ENCODE results near the gene CLIC6.
"Not testable (repeated sequence)": the region's sequence is repeated elsewhere in the genome, so short reads cannot be mapped to it uniquely, and the experiment has no call there.

Gene CLIC6

DNA sequence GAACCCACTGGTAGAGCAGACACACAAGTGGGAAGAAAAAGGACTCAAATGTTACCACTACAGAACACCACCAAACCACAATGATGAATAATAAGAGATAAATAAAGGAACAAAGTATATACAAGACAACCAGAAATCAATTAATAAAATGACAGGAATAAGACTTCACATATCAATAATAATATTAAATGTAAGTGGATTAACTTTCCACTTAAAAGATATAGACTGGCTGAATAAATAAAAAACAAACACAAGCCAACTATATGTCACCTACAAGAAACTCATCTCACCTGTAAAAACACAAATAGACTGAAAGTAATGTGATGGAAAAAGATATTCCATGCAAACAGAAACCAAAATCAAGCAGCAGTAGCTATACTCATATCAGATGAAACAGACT lies 6.9 kb upstream of the CLIC6 start:
- no peak for DNase-seq

DNA sequence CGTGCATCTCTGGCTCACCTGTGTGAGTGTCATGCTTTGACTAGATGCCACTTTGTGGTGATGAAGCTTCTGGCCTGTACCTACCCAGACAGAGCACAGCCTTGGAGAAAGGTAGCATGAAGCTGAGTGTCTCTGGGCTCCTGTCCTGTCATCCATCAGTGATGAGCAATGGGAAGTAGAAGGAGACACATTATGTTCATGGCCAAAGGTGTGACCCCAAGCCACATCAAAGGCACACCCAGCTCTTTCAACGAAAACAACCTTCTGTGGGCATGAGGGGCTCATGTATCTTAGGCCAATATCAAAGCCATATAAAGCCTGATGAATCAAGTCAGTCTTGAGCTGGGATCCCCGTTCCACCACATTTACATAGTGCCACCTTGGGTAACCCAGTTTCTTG lies 1.0 kb upstream of the CLIC6 start:
- DNase-seq, result no peak

DNA sequence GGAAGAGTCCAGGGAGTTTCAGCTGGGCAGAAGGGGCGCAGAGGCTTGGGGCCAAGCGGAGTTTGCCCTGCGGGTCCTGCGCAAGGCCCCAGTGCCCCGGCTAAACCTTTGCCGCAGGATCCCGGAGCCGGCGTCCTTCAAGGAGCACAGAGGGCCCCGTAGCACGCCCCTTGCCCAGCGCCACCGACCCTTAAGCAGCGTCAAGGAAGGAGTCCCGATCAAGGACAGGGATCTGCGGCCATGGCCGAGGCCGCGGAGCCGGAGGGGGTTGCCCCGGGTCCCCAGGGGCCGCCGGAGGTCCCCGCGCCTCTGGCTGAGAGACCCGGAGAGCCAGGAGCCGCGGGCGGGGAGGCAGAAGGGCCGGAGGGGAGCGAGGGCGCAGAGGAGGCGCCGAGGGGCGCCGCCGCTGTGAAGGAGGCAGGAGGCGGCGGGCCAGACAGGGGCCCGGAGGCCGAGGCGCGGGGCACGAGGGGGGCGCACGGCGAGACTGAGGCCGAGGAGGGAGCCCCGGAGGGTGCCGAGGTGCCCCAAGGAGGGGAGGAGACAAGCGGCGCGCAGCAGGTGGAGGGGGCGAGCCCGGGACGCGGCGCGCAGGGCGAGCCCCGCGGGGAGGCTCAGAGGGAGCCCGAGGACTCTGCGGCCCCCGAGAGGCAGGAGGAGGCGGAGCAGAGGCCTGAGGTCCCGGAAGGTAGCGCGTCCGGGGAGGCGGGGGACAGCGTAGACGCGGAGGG lies 520 bp downstream of the CLIC6 start:
- DNase-seq, result no peak

DNA sequence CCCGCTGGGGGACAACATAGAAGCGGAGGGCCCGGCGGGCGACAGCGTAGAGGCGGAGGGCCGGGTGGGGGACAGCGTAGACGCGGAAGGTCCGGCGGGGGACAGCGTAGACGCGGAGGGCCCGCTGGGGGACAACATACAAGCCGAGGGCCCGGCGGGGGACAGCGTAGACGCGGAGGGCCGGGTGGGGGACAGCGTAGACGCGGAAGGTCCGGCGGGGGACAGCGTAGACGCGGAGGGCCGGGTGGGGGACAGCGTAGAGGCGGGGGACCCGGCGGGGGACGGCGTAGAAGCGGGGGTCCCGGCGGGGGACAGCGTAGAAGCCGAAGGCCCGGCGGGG lies 1.1 kb downstream of the CLIC6 start:
- DNase-seq, result not testable (repeated sequence)

DNA sequence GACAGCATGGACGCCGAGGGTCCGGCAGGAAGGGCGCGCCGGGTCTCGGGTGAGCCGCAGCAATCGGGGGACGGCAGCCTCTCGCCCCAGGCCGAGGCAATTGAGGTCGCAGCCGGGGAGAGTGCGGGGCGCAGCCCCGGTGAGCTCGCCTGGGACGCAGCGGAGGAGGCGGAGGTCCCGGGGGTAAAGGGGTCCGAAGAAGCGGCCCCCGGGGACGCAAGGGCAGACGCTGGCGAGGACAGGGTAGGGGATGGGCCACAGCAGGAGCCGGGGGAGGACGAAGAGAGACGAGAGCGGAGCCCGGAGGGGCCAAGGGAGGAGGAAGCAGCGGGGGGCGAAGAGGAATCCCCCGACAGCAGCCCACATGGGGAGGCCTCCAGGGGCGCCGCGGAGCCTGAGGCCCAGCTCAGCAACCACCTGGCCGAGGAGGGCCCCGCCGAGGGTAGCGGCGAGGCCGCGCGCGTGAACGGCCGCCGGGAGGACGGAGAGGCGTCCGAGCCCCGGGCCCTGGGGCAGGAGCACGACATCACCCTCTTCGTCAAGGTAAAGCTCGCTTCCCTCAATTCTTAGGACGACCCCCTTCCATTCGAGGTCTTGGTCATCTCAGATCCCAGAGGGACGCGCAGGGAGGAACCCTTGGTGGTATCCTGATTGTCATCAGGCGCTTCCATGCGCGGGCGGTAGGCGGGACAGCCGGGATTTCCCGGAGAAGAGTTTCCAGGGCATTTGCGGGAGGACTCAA lies 1.6 kb downstream of the CLIC6 start:
- no peak for DNase-seq

DNA sequence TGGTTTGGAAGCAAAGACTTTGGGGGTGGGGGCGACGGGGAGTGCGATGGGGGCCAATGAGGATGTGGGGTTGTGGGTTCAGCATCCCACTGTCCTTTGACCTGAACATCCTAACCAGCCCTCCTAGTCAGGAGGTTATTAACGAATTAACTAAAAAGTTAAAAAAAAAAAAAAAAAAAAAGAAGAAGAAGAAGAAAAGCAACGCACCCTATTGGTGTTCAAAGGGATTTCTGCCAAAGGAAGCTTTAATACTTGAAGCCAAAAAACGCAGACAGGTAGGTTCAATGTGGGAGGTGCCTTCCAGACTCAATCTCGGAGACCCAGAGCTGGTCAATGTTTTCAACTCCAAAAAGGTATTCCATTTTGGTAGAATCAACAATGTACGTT lies 2.2 kb downstream of the CLIC6 start:
- no peak for DNase-seq

DNA sequence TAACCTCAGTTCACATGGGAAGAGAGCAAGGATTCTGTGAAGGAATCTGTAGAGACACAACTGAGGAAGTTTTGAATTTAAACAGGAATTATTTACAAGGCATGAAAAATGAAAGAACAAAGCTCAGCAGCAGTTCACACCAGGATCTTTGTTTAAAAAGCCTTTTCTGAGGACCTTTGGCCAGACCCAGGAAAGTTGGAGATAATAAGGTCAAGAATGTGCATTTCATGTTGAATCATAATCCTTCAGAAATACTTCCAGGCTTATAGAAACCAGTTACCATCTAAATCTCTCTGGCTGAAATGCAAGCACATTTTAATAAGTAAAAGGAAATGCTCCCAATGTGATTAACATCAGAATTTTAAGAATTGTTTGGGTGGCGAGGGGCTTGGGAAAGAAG lies 2.7 kb downstream of the CLIC6 start:
- DNase-seq, result no peak

DNA sequence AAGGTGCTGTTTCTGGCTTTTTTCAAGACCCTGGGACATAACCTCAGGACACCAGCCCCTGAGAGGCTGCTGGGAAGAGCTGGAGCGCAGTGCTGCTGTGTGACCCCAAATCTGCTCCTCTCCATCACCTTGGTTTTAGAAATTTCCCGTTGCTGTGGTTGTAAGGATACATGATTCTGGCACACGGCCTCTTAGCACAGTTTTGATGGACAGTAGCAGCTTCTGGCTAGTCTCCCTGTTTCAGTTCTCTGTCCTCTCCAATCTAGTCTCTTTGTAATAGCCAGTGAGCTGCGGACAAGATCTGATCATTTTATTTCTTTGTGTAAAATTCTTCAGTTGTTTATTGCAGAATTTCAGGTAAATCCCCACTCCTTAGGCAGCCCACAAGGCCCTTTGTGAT lies 3.1 kb downstream of the CLIC6 start:
- DNase-seq, result no peak

DNA sequence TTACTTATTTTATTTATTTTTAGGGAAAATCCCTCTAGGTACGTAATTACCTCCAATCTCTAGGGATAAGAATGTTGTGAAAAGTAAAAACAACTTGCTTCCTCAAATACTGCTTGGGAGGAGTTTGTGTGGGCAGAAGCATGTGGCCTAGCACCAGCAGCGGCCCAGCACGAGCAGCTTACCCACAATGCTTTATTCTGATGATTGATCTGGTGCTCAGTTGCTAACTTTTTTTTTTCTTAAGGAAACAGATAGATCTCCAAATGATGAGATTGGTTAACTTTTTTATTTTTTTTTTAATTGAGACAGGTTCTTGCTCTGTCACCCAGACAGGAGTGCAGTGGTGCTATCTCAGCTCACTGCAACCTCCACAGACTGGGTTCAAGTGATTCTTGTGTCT lies 4.2 kb downstream of the CLIC6 start:
- DNase-seq, result no peak

DNA sequence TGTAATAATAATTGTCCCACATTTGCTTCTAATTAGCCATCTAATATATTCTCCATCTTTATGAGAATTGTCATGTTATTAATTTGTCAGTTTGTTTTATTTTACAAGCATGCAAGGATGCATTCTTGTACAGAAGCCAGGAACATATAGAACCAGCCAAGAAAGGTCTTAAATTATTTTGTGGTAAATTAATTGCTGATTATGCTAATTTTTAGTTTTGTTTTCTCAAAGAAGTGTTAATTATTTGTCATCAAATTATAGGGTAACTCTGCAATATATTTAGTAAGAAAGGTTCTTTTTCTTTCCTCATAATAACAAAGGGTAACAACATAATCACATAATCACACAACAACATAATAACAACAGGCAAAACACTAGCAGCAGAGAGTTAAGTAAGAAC lies 5.7 kb downstream of the CLIC6 start:
- DNase-seq, result no peak

DNA sequence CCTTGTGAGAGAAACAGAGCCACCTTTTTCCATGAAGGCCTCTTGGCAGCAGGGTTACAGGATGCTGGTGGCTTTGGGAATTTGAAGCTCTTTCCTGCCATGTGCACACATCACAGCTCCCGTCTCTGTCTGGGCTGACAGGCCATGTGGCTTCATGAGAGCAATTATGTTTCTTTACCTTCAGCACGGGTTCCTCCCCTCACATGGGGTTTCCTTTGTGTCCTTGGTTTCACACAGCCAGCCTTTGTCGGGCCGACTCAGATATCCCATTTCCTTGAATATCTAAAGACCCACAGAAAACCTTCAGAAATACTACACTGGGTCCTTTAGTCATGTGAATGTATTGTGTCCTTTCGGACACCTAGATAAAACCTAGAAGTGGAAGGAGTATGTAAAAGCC lies 7.1 kb downstream of the CLIC6 start:
- no peak for DNase-seq

DNA sequence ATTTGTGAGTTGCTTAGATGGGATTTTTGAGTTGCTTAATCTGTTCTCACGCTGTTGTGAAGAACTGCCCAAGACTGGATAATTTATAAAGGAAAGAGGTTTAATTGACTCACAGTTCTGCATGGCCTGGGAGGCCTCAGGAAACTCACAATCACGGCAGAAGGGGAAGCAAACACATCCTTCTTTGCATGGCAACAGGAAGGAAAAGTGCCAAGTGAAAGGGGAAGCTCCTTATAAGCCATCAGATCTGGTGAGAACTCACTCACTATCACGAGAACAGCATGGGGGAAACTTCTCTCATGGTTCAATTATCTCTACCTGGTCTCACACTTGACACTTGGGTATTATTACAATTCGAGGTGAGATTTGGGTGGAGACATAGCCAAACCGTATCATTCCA lies 10.3 kb downstream of the CLIC6 start:
- DNase-seq, result no peak

DNA sequence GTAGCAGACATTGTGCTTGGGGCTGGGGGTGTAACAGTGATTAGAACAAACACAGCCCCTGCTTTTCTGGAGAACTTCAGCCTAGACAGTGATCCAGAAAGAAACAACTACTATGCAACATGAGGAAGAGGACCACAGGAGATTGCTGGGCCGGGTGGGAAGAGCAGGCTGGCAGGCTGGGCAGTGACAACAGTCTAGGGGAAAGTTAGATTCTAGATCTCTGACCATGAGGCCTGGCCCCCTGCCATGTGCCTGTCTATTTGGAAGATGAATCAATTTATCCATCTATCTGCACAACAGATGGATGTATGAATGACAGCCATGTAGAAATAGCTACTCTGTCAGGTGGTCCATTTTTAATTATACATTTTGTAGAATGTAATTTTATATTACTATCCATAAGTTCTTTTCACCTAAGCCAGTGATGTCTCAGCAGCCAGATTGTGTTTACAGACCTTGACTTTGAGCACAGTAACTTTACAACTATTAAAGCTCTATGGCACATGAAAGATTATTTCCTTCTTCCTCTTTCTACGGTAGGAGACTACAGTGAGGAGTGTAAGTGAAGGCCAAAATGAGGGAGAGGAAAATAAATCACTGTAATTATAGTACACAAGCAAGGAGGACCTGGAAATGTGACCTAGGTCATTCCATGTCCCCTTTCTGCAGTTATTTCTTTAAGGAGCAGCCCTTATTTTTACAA lies 15.5 kb downstream of the CLIC6 start:
- DNase-seq, result no peak

DNA sequence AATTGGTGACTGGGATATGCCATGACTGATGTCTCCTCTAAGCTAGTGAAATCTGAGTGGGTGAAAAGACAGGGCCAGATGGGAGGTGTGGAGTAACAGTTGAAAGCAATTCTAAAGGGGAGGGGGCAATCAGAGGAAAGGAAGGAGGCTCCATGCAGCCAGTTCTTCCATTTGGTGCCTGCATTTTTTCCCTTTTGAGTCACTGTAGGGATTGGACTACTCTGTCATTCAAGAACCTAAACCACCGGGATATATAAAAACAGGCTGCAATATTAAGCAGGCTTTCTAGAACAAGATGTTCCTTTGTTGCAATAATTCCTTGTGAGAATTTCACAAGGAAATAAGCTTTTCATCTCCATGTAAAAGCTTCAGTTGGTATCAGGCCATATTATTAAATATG lies 18.3 kb downstream of the CLIC6 start:
- peak; percentile 50 for DNase-seq

DNA sequence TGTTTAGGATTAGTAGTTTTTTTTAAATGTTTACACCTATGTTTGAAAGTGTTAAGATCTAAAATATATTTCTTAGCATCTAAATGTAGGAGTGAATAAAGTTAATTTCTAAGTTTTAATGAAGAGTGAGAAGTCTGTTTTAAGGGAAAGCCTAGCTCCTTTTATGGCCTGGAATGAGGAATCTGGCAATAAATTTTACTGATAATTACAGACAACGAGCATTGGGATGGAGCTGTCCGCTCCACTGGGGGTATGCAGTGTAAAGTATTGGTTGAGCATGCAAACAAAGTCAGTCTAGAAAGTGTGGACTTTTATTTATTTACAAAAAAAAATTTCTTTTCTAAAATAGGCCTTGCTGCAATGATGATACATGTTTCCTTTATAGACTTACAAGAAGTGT lies 19.0 kb downstream of the CLIC6 start:
- no peak for DNase-seq

DNA sequence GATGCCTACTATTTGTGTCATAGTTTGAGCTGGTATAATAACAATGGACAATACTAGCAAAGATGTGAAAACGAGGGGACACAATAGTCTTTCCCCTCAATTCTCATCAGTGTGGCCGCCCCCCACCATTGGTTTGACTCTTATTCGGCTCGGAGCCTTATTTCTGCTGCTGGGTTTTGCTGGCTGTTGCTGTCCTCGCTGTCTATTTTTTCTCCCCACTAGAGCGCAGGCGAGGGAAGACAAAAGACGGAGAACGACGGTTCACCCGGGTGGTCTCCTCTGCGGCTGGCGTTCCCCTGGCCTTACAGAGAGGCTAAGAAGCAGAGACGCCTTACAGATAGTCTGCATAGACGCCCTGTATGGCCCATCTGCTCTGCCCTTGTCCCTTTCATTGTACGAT lies 19.4 kb downstream of the CLIC6 start:
- DNase-seq, result no peak

DNA sequence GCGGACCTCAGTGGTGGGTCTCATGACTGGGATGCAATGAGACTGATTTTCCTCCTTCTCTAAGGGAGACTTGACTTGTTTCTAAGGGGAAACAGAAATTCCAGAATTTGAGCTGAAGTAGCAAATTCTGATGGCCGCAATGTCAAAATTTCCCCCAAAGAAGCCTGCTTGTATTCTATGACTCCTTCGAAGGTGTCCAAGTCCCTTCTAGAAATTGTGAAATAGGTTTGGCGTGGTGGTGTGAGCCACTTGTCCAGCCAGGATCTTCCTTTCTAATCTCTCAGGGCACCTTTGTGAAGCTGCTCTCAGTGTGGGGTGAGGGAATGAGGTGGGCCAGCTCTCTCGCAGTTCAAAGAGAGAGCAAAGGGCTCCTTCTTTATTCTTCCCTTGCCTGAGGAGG lies 19.9 kb downstream of the CLIC6 start:
- no peak for DNase-seq

DNA sequence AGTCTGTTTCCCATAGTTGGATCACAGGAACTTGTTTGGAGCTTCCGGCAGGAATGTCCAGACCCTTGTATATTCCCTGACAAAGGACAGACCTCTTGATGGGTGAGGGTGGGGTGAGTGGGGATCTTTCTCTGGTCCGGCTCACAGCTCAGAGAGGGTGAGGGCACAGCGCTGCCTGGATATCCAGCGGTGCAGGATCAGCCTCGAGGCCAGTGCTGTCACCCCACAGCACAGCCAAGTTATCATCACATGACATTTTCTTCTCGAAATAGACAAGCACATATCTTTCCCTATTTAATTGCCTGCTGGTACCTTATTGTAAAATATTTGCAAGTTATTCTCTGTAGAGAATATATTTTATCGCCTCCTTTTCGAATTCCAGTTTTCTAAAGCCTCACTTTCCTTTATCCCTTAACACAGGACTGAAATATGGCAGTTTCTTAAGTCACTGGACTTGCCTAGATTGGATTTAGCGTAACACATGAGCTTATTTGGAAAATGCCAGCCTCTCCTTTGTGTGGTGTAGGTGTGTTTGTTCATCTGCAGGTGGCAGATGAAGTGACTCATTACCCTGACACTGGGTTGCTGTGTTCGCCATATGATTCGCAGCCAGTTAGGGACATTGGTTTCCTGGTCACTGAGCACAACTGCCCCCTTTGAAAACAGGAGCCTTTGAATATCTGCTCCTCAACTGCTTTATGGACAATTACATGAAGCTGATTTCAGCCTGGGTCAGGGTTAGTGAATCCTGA lies 21.4 kb downstream of the CLIC6 start:
- peak; percentile 90 for DNase-seq

DNA sequence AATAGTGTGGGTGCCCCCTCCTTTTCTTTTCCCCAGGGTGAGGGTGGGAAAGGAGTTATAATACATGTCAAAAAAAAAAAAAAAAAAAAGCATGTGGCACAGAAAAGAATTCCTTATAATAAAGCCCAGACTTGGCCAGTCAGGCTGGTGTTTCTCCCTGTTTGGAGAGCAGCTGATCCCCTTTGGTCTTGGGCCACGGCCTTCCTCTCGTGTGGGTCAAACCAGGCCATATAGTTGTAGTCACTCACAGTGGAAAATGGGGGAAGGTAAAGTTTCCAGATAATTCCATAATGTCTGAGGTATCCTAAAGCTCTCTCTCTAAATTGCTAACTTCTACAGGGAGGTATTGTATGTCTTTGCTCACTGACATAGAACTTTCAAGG lies 22.0 kb downstream of the CLIC6 start:
- no peak for DNase-seq

DNA sequence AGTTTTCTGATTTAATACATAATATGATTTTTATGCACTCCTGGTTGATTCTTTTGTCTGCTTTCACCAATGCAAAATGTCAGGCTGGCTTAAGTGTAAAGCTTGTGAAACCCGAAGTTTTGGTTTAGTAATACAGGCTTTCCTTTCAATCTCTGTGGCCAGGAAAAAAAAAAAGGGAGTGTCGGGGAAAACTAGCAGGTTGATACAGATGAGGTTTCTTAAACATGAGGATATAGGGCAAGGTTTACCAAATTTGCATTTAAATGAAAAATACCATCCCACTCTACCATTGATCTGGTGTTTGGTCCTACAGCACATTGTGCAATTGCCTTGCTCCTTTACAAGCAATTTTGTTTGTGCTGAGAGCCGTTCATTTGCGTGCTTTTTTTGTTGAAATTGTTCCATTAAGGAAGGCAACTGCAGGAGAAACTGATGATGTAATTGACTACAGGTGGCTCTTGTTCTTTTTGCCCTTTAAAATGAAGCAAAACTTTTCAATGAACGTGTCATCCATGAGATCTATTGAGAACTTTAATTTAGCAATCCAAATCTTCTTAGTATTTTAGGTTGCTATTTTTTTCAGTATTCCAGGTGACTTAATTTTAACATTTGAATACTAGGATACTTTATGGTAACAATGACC lies 22.7 kb downstream of the CLIC6 start:
- DNase-seq, result peak; percentile 25

DNA sequence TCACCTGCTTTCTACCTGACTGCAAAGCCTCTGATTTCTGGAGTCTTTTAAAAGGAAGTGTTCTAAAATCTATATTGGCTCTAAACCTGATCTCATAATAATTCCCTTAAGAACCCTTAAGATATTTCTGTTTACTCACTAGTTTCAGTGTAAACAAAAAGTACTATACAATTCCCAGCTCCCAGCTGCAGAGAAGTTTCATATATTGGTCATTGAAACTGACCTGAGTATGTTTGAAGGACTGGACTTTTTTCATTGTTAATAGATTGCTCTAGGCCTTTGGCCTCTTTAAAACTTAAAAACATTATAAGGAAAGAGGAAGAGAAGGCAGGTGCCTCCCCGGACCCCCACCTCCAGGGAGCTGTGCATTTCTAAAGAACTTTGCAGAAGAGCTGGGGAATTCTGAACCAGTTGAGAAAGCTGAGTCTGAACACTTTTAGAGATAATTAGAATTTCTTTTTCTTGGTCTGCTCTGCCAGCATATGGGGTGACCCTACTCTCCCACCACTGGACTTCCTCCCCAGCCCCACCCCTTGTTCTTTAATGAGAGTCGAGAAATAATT lies 23.7 kb downstream of the CLIC6 start:
- DNase-seq, result peak; percentile 12

DNA sequence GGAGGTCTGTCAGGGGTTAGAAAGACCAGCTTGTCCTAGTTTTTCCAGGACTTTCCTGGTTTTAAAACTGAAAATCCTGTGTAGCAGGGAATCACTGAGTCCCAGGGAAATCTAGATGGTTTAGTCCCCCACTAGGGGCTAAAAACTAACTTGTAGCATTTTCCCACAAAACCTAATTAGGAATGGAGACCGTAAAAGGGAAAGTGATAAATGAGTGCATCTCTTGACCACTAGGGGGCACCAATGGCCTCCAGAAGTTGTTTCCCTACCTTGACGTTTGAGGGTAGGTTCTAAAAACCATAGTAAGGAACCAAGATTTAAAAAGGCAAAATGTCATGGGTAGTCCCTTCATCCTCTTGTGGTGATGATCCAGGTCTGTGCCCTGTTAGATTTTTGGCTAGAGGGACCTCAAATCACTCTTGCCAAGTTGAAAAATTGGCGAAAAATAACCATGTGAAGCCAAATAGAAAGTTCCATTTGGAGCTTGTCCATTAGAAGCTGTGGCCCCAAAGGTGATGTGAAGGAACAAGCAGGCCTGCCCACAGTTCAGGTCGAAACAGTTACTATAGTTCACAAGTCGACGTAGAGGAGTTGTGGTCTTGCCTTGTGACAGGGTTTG lies 24.5 kb downstream of the CLIC6 start:
- DNase-seq, result peak; percentile 80
